PC-3 (cell line): ENCODE measurements around the gene PTPRA. TPM values are rescaled to one million over a fixed set of nuclear protein-coding genes. Genes with fewer than 3 reads are reported as not detected.

Experiments
- ATAC-seq: fragments of 200-7000 bp; cut with Tn5 transposase; 2 replicates; pipeline ENCODE4 v1.9.1; 2020; ENCODE audit warnings: mild to moderate bottlenecking, moderate library complexity
- BruUV-seq: library from RNA; stranded (reverse); fragments of 400-500 nt; replicated peaks from 2 replicates; lab custom pipeline; 2021; lab: Mats Ljungman, UMichigan
- CTCF ChIA-PET: fragments of 300-600 bp; sonication (Branson Sonifier 250); formaldehyde crosslinking; loops from one replicate; lab custom pipeline; 2022; ENCODE audit warnings: antibody characterized with exemption; lab: Charles Lee
- POLR2A ChIA-PET: fragments of 300-600 bp; sonication (Branson Sonifier 250); formaldehyde crosslinking; loops from one replicate; lab custom pipeline; 2022; ENCODE audit warnings: antibody characterized with exemption; ENCODE audit not compliant: unreplicated experiment; lab: Charles Lee
- DNase-seq: peaks from one replicate; pipeline ENCODE4 v3.0.0-alpha.2; 2015
- H2AFZ ChIP-seq: fragments of 300-600 bp; sonication (generic); 2 replicates; pipeline ENCODE4 v1.6.0; 2016; ENCODE audit warnings: antibody characterized with exemption, low read length
- H3F3A ChIP-seq: fragments of 300-600 bp; sonication (generic); one replicate; pipeline ENCODE4 v1.6.0; 2017; ENCODE audit warnings: antibody characterized with exemption, low read length, control low read depth, mild to moderate bottlenecking; ENCODE audit not compliant: unreplicated experiment
- H3K27ac ChIP-seq: fragments of 300-600 bp; sonication (generic); 2 replicates; pipeline ENCODE4 v1.5.1; 2016; ENCODE audit warnings: mild to moderate bottlenecking, low read length
- H3K27me3 ChIP-seq: fragments of 300-600 bp; sonication (generic); 2 replicates; pipeline ENCODE4 v1.6.1; 2016; ENCODE audit warnings: low read length, mixed read lengths
- H3K36me3 ChIP-seq: fragments of 300-600 bp; sonication (generic); 2 replicates; pipeline ENCODE4 v1.6.1; 2016; ENCODE audit warnings: low read depth, mixed run types, low read length, mixed read lengths
- H3K4me1 ChIP-seq: fragments of 300-600 bp; sonication (generic); 2 replicates; pipeline ENCODE4 v1.5.1; 2016; ENCODE audit warnings: low read length; ENCODE audit not compliant: insufficient read depth
- H3K4me2 ChIP-seq: fragments of 300-600 bp; sonication (generic); 2 replicates; pipeline ENCODE4 v1.6.0; 2016; ENCODE audit warnings: low read length
- H3K4me3 ChIP-seq: fragments of 300-600 bp; sonication (generic); 2 replicates; pipeline ENCODE4 v1.5.1; 2016; ENCODE audit warnings: mild to moderate bottlenecking, low read length, mixed read lengths
- H3K79me2 ChIP-seq: fragments of 300-600 bp; sonication (generic); 2 replicates; pipeline ENCODE4 v1.6.1; 2017; ENCODE audit warnings: low read length, mixed read lengths
- H3K9ac ChIP-seq: fragments of 300-600 bp; sonication (generic); 2 replicates; pipeline ENCODE4 v1.6.0; 2016; ENCODE audit warnings: mild to moderate bottlenecking, low read length
- H3K9me2 ChIP-seq: fragments of 300-600 bp; sonication (generic); replicated peaks from 2 replicates; pipeline ENCODE4 v1.6.1; 2016; ENCODE audit warnings: mixed run types, low read length, mixed read lengths
- H3K9me3 ChIP-seq: fragments of 300-600 bp; sonication (generic); 2 replicates; pipeline ENCODE4 v1.6.1; 2016; ENCODE audit warnings: low read length, mixed read lengths
- H4K20me1 ChIP-seq: fragments of 300-600 bp; sonication (generic); 2 replicates; pipeline ENCODE4 v1.6.1; 2016; ENCODE audit warnings: low read length, mixed read lengths
- EZH2 ChIP-seq: fragments of 300-600 bp; sonication (generic); IDR thresholded peaks from one replicate; pipeline ENCODE4 v1.6.1; 2017; ENCODE audit warnings: antibody characterized with exemption, mild to moderate bottlenecking, low read length; ENCODE audit not compliant: unreplicated experiment
- EZH2phosphoT487 ChIP-seq: fragments of 300-600 bp; sonication (generic); IDR thresholded peaks from 2 replicates; pipeline ENCODE4 v1.6.1; 2018; ENCODE audit warnings: mild to moderate bottlenecking, antibody characterized with exemption, low read length, borderline replicate concordance
- intact Hi-C: fragments of 100-400 bp; cut with micrococcal nuclease; formaldehyde crosslinking; loops from 2 replicates; pipeline ENCODE4 v1.9.0; 2023
- total RNA-seq: library from RNA; depleted of rRNA; stranded (reverse); fragments of >200 nt; gene quantifications from 2 replicates; pipeline ENCODE4 v1.2.3, GENCODE V29; 2014
- TF ChIP-seq, protein P1 (sequence below): fragments of 300-600 bp; sonication (generic); conservative IDR thresholded peaks from 2 replicates; pipeline ENCODE4 v1.5.1; 2017; ENCODE audit warnings: antibody characterized with exemption, low read depth, mild to moderate bottlenecking, low read length

The PTPRA gene
- total RNA-seq, 1 experiment from 2014 or later: 35.0 TPM

DNA sequence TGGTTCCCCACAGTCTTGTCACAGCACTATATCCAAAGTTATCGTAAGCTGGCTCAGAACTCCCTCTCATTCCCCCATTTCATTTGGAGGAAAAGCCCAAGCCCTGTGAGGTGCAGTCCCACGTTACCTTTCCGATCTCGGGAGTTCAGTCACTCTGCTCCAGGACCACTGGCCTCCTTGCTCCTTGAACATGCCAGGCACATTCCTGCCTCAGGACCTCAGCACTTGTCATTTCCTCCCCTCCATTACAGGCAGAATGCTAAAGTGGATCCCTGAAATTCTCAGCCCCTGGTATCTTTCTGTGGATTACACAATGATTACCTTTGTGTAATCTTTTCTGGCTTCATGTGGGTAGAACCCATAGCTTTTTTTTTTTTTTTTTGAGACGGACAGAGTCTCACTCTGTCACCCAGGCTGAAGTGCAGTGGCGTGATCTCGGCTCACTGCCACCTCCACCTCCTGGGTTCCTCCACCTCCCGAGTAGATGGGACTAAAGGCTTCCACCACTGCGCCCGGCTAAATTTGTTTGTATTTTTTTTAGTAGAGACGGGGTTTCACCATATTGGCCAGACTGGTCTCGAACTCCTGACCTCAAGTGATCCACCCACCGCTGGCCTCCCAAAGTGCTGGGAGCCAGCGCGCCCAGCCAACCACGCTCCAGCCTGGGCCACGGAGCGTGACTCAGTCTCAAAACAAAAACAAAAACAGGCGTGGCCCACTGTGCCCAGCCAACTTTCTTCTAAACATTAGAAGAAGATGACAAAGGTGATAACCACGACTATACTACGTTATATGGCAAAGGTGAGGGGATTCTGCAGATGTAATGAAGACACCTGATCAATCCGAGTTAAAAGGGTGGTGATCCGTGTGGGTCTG is 194.1 kb downstream of the PTPRA start:
- ATAC-seq (no peak), DNase-seq (no peak)
- H4K20me1 ChIP-seq: no peaks in the 10 kb centered on the region
- no peaks in the 10 kb centered on the region for H3K36me3 ChIP-seq
- H3F3A ChIP-seq: no peaks in the 10 kb centered on the region
- ChIA-PET CTCF (no interaction called here), POLR2A (interaction anchor here (0.6 kb wide), 2 partner anchors 19 to 371 kb away, joined by 3 to 4 read pairs; no protein-coding TSS in a partner anchor)
- no peak overlapping the region for H2AFZ ChIP-seq
- no peak overlapping the region for H3K27ac ChIP-seq
- intact Hi-C loops: no loop called here
- H3K9ac ChIP-seq: no peak overlapping the region
- H3K79me2 ChIP-seq: no peaks in the 10 kb centered on the region
- no TSS peak for BruUV-seq
- no peaks in the 10 kb centered on the region for H3K9me3 ChIP-seq
- no peaks in the 10 kb centered on the region for H3K27me3 ChIP-seq
- H3K9me2 ChIP-seq: no peaks in the 10 kb centered on the region
- no peak overlapping the region for H3K4me3 ChIP-seq
- no peak overlapping the region for H3K4me2 ChIP-seq
- no peak for TF ChIP-seq EZH2phosphoT487
- H3K4me1 ChIP-seq: 0 out of 2 replicates have a peak, but pooled peaks cover 5% of the 10 kb centered on the region

DNA sequence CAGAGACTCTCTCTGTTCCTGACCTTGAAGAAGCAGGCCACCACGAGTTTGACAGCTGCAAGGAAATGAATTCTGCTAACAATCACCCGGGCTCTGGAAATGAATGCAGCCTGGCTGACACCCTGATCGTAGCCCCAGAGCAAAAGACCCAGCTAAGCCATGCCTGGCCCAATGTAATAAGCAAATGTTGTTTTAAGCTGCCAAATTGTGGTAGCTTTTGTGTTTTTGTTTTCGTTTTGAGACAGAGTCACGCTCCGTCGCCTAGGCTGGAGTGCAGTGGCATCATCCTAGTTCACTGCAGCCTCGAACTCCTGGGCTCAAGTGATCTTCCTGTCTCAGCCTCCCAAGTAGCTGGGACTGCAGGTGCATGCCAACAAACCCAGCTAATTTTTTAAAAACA is 194.8 kb downstream of the PTPRA start:
- Histone ChIP-seq H2AFZ (no peak overlapping the region), H3K27ac (no peak overlapping the region), H3K4me1 (0 out of 2 replicates have a peak, but pooled peaks cover 5% of the 10 kb centered on the region), H3K9me2 (no peaks in the 10 kb centered on the region), H3K27me3 (no peaks in the 10 kb centered on the region), H3K9me3 (no peaks in the 10 kb centered on the region), H3K36me3 (no peaks in the 10 kb centered on the region), H3F3A (no peaks in the 10 kb centered on the region), H3K79me2 (no peaks in the 10 kb centered on the region), H4K20me1 (no peaks in the 10 kb centered on the region), H3K9ac (no peak overlapping the region), H3K4me2 (no peak overlapping the region), H3K4me3 (no peak overlapping the region)
- BruUV-seq: no TSS peak
- ChIA-PET CTCF (no interaction called here), POLR2A (interaction anchor here (0.6 kb wide), 1 partner anchor 372 kb away, joined by 4 read pairs; no protein-coding TSS in a partner anchor)
- DNase-seq (no peak), ATAC-seq (no peak)
- intact Hi-C loops: no loop called here
- TF ChIP-seq EZH2 (no peak), EZH2phosphoT487 (no peak)
- TF ChIP-seq, protein P1, sequence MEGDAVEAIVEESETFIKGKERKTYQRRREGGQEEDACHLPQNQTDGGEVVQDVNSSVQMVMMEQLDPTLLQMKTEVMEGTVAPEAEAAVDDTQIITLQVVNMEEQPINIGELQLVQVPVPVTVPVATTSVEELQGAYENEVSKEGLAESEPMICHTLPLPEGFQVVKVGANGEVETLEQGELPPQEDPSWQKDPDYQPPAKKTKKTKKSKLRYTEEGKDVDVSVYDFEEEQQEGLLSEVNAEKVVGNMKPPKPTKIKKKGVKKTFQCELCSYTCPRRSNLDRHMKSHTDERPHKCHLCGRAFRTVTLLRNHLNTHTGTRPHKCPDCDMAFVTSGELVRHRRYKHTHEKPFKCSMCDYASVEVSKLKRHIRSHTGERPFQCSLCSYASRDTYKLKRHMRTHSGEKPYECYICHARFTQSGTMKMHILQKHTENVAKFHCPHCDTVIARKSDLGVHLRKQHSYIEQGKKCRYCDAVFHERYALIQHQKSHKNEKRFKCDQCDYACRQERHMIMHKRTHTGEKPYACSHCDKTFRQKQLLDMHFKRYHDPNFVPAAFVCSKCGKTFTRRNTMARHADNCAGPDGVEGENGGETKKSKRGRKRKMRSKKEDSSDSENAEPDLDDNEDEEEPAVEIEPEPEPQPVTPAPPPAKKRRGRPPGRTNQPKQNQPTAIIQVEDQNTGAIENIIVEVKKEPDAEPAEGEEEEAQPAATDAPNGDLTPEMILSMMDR: no peak

DNA sequence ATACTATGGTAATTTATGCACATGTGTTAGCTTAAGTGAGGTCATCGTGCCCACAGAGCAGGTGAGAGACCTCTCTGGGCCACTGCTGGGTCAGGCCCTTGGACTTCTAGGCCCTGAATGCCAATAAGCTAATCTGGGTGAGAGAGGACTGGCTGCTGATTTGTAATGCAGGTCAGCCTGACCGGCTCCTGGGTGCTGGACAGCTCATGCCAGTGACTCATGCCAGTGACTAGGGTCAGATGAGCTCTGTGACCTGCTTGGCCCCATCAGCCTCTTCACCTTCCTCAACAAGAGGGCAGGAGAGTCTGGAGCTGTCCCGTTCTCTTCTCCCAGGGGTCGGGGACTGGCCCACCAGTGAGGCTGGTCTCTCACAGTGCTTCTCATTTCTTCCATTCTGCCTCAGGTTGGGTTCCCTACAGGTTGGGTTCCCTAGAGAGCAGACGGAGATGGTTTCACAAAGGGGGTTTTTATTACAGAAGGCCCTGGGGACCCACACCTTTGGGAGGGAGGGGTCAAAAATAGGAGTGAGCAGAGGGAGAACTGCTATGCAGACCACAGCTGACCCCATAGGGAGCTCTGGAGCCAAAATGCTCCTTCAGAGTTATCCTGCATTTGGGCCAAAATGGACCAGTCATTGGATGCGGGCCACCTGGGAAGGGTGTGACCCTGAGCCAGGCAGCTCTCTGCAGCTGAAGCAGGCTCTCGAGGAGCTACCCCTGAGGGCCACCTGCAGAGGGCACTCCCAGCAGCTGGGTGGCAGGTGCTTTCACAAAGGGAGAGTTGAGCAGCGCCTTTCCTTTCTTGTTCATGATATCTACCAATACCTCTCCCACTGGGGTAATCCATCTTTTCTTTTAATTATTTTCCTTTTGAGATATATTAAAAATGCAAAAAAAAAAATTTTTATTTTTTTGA is 196.0 kb downstream of the PTPRA start:
- Histone ChIP-seq H3F3A (no peaks in the 10 kb centered on the region), H3K9ac (no peak overlapping the region), H3K36me3 (no peaks in the 10 kb centered on the region), H3K4me3 (no peak overlapping the region), H3K9me3 (no peaks in the 10 kb centered on the region), H3K27me3 (no peaks in the 10 kb centered on the region), H3K27ac (no peak overlapping the region), H3K4me2 (no peak overlapping the region), H3K4me1 (0 out of 2 replicates have a peak, but pooled peaks cover 5% of the 10 kb centered on the region), H3K9me2 (no peaks in the 10 kb centered on the region), H3K79me2 (no peaks in the 10 kb centered on the region), H4K20me1 (no peaks in the 10 kb centered on the region), H2AFZ (no peak overlapping the region)
- ATAC-seq (peak; percentile 71), DNase-seq (peak; percentile 43)
- ChIA-PET CTCF (interaction anchor here (0.7 kb wide), 1 partner anchor 314 kb away, joined by 3 read pairs; no protein-coding TSS in a partner anchor), POLR2A (no interaction called here)
- intact Hi-C loops: no loop called here
- no TSS peak for BruUV-seq
- TF ChIP-seq EZH2: no peak
- TF ChIP-seq EZH2phosphoT487: no peak
- TF ChIP-seq, protein P1: peak; percentile 44
